Measurements from ENCODE around the gene KCNN1.
A peak's percentile ranks its signal among the peaks of the same experiment; 100 is the strongest.
"Not testable (repeated sequence)": the region's sequence is repeated elsewhere in the genome, so short reads cannot be mapped to it uniquely, and the experiment has no call there.

The KCNN1 gene

GRCh38 chr19:18000915-18001776 lies 34.2 kb downstream of the KCNN1 start:
- Histone ChIP-seq H3K27me3 (ENCODE audit: low read depth, low read length) (no peaks in the 10 kb centered on the region), H3K4me1 (ENCODE audit: low read length) (peaks cover 34% of the 10 kb centered on the region), H3K27ac (ENCODE audit: low read length) (peak overlapping the region; percentile 59), H3K4me2 (ENCODE audit: low read length) (peak overlapping the region; percentile 96), H3K9ac (ENCODE audit: low read length) (peak overlapping the region; percentile 80), H3K4me3 (ENCODE audit: low read length) (peak overlapping the region; percentile 82), H3K79me2 (ENCODE audit: low read length) (peaks cover 22% of the 10 kb centered on the region), H2AFZ (ENCODE audit: low read depth, low read length) (peak overlapping the region; percentile 33; the same call in 1 of the 2 replicates), H3K9me3 (ENCODE audit: insufficient read depth, low read length) (no peaks in the 10 kb centered on the region), H3K36me3 (replicated peaks; ENCODE audit: low read depth, low read length) (peaks cover 3% of the 10 kb centered on the region), H4K20me1 (ENCODE audit: insufficient read depth, low read length) (no peaks in the 10 kb centered on the region)
- TF ChIP-seq EZH2phosphoT487 (IDR thresholded peaks at IDR 0.05; ENCODE audit: low read depth) = no peak
- TF ChIP-seq CTCF (IDR thresholded peaks at IDR 0.05; ENCODE audit: low read depth, low read length) = no peak

- Histone ChIP-seq H3K4me3 (ENCODE audit: low read length) (peak overlapping the region; percentile 82), H2AFZ (ENCODE audit: low read depth, low read length) (no peak overlapping the region), H4K20me1 (ENCODE audit: insufficient read depth, low read length) (no peaks in the 10 kb centered on the region), H3K9me3 (ENCODE audit: insufficient read depth, low read length) (no peaks in the 10 kb centered on the region), H3K79me2 (ENCODE audit: low read length) (peaks cover 22% of the 10 kb centered on the region), H3K4me2 (ENCODE audit: low read length) (peak overlapping the region; percentile 96), H3K27me3 (ENCODE audit: low read depth, low read length) (no peaks in the 10 kb centered on the region), H3K4me1 (ENCODE audit: low read length) (peaks cover 33% of the 10 kb centered on the region), H3K27ac (ENCODE audit: low read length) (peak overlapping the region; percentile 59), H3K9ac (ENCODE audit: low read length) (peak overlapping the region; percentile 80), H3K36me3 (replicated peaks; ENCODE audit: low read depth, low read length) (peaks cover 8% of the 10 kb centered on the region)
- TF ChIP-seq EZH2phosphoT487 (IDR thresholded peaks at IDR 0.05; ENCODE audit: low read depth) = no peak
- no peak for TF ChIP-seq CTCF (IDR thresholded peaks at IDR 0.05; ENCODE audit: low read depth, low read length)
Measured at GRCh38 chr19:18001777-18002345, 35.0 kb downstream of the KCNN1 start.

- no peak overlapping the region for H3K27ac ChIP-seq (ENCODE audit: low read length)
- TF ChIP-seq CTCF (IDR thresholded peaks at IDR 0.05; ENCODE audit: low read depth, low read length) = no peak
- no peak for TF ChIP-seq EZH2phosphoT487 (IDR thresholded peaks at IDR 0.05; ENCODE audit: low read depth)
Measured at GRCh38 chr19:18002347-18002850, 35.5 kb downstream of the KCNN1 start.

GRCh38 chr19:18005750-18006149 lies 38.8 kb downstream of the KCNN1 start:
- H3K27ac ChIP-seq (ENCODE audit: low read length); H2AFZ ChIP-seq (ENCODE audit: low read depth, low read length); H3K27me3 ChIP-seq (ENCODE audit: low read depth, low read length); H4K20me1 ChIP-seq (ENCODE audit: insufficient read depth, low read length); H3K9ac ChIP-seq (ENCODE audit: low read length); H3K4me2 ChIP-seq (ENCODE audit: low read length); H3K4me3 ChIP-seq (ENCODE audit: low read length); H3K9me3 ChIP-seq (ENCODE audit: insufficient read depth, low read length): not testable (repeated sequence)
- Histone ChIP-seq H3K79me2 (ENCODE audit: low read length) (peaks cover 30% of the 10 kb centered on the region), H3K36me3 (replicated peaks; ENCODE audit: low read depth, low read length) (peaks cover 39% of the 10 kb centered on the region), H3K4me1 (ENCODE audit: low read length) (peaks cover 17% of the 10 kb centered on the region)

More at GRCh38 chr19:18002347-18002850, 35.5 kb downstream of the KCNN1 start:
- Histone ChIP-seq H3K36me3 (replicated peaks; ENCODE audit: low read depth, low read length) (peaks cover 9% of the 10 kb centered on the region), H3K9me3 (ENCODE audit: insufficient read depth, low read length) (no peaks in the 10 kb centered on the region), H3K4me3 (ENCODE audit: low read length) (peak overlapping the region; percentile 82), H3K4me2 (ENCODE audit: low read length) (peak overlapping the region; percentile 96), H3K27me3 (ENCODE audit: low read depth, low read length) (no peaks in the 10 kb centered on the region), H3K4me1 (ENCODE audit: low read length) (peaks cover 32% of the 10 kb centered on the region), H3K79me2 (ENCODE audit: low read length) (peaks cover 22% of the 10 kb centered on the region), H4K20me1 (ENCODE audit: insufficient read depth, low read length) (no peaks in the 10 kb centered on the region), H3K9ac (ENCODE audit: low read length) (peak overlapping the region; percentile 80), H2AFZ (ENCODE audit: low read depth, low read length) (no peak overlapping the region)

All from OCI-LY3 (cell line).